Measurements from ENCODE around the gene PGAM1. TPM values are rescaled to one million over a fixed set of nuclear protein-coding genes. Genes with fewer than 3 reads are reported as not detected.

The PGAM1 gene
- polyA plus RNA-seq, 1 donor: 138 TPM

DNA sequence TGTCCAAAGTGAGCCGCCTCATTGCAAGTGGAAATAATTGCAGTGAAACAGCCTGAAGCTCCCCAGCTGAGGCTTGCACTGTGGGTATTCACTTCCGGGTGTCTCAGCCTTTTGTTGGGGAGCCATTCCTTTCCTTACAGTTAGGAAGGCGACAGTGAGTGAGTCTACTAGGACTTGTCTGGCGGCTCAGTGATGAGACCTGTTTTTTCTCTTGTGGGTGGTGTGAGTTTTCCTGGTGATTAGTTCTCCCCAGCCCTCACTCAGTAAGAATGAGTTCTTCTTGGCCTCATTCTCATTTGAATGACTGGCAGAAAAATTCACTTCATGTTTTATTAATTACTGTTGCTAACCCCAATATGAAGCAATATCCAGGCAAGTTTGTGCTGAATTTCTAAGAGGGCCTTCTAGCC, 2.6 kb downstream of the PGAM1 start:
- peaks cover 17% of the 10 kb centered on the region for H3K4me1 ChIP-seq (ENCODE audit: control insufficient read depth, insufficient read depth, low read length)
- H3K27ac ChIP-seq (ENCODE audit: low read length): peak overlapping the region; percentile 76
- H3K9me3 ChIP-seq (ENCODE audit: control insufficient read depth, low read depth, low read length): peaks cover 2% of the 10 kb centered on the region
- no peaks in the 10 kb centered on the region for H3K27me3 ChIP-seq (ENCODE audit: control insufficient read depth, insufficient read depth, low read length)
- DNase-seq: no peak
- no CpG with 5 or more reads among the region's 4 CpGs for WGBS (ENCODE audit: insufficient coverage, low lambda C conversion rate)
- no peak overlapping the region for H3K4me3 ChIP-seq (ENCODE audit: low read length)
- peaks cover 31% of the 10 kb centered on the region for H3K36me3 ChIP-seq (ENCODE audit: control insufficient read depth, insufficient read depth, low read length)

DNA sequence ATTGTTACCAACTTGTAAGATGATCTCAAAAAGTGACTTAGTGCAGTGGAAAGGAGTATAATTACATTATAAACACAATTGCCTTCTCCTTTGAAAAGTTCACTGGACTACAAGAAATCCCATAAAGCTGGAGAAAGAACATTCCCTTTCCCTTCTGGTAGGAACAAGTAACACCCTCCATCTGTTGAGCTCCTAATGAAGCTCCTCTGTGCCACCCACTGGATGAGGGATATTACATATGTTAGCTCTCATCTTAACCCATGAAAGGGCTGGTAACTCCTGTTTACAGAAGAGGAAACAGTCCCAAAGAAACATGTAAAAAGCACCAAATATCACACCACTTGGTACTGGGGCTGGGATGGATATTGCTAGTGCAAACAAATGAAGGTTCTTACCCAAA, 8.1 kb downstream of the PGAM1 start:
- Histone ChIP-seq H3K27me3 (ENCODE audit: control insufficient read depth, insufficient read depth, low read length) (no peaks in the 10 kb centered on the region), H3K36me3 (ENCODE audit: control insufficient read depth, insufficient read depth, low read length) (peaks cover 63% of the 10 kb centered on the region), H3K27ac (ENCODE audit: low read length) (no peak overlapping the region), H3K4me3 (ENCODE audit: low read length) (no peak overlapping the region), H3K9me3 (ENCODE audit: control insufficient read depth, low read depth, low read length) (no peaks in the 10 kb centered on the region), H3K4me1 (ENCODE audit: control insufficient read depth, insufficient read depth, low read length) (no peaks in the 10 kb centered on the region)
- no peak for DNase-seq

- no CpG with 5 or more reads among the region's 1 CpG for WGBS (ENCODE audit: insufficient coverage, low lambda C conversion rate)
- no peaks in the 10 kb centered on the region for H3K9me3 ChIP-seq (ENCODE audit: control insufficient read depth, low read depth, low read length)
- H3K27ac ChIP-seq (ENCODE audit: low read length): no peak overlapping the region
- no peak overlapping the region for H3K4me3 ChIP-seq (ENCODE audit: low read length)
- no peak for DNase-seq
- H3K27me3 ChIP-seq (ENCODE audit: control insufficient read depth, insufficient read depth, low read length): no peaks in the 10 kb centered on the region
- peaks cover 65% of the 10 kb centered on the region for H3K36me3 ChIP-seq (ENCODE audit: control insufficient read depth, insufficient read depth, low read length)
- H3K4me1 ChIP-seq (ENCODE audit: control insufficient read depth, insufficient read depth, low read length): no peaks in the 10 kb centered on the region
Observed at GRCh38 chr10:97434557-97434956, 8.6 kb downstream of the PGAM1 start.

- Histone ChIP-seq H3K4me3 (ENCODE audit: low read length) (no peak overlapping the region), H3K9me3 (ENCODE audit: control insufficient read depth, low read depth, low read length) (no peaks in the 10 kb centered on the region), H3K4me1 (ENCODE audit: control insufficient read depth, insufficient read depth, low read length) (no peaks in the 10 kb centered on the region), H3K27ac (ENCODE audit: low read length) (no peak overlapping the region), H3K27me3 (ENCODE audit: control insufficient read depth, insufficient read depth, low read length) (no peaks in the 10 kb centered on the region), H3K36me3 (ENCODE audit: control insufficient read depth, insufficient read depth, low read length) (peaks cover 64% of the 10 kb centered on the region)
- no peak for DNase-seq
- WGBS (ENCODE audit: insufficient coverage, low lambda C conversion rate): 100% methylated on average over 2 of the region's 6 CpGs
Observed at GRCh38 chr10:97435211-97435610, 9.2 kb downstream of the PGAM1 start.

DNA sequence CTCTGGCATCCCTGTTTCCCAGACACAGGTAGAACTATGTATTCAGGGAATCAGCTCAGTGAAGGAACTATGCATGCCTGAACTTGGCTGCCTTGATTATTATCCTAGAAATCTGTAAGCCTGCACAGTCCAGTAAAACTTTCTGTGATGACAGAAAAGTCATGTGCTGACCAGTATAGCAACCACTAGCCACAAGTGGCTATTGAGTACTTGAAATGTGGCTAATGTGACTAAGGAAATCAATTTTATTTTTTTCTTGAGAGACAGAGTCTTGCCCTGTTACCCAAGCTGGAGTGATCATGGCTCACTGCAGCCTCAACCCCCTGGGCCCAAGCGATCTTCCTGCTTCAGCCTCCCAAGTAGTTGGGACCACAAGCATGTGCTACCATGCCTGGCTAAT, 16.3 kb downstream of the PGAM1 start:
- H3K27ac ChIP-seq (ENCODE audit: low read length): no peak overlapping the region
- no peak overlapping the region for H3K4me3 ChIP-seq (ENCODE audit: low read length)
- no CpG with 5 or more reads among the region's 1 CpG for WGBS (ENCODE audit: insufficient coverage, low lambda C conversion rate)
- H3K4me1 ChIP-seq (ENCODE audit: control insufficient read depth, insufficient read depth, low read length): peaks cover 13% of the 10 kb centered on the region
- DNase-seq: no peak
- H3K9me3 ChIP-seq (ENCODE audit: control insufficient read depth, low read depth, low read length): no peaks in the 10 kb centered on the region
- H3K27me3 ChIP-seq (ENCODE audit: control insufficient read depth, insufficient read depth, low read length): no peaks in the 10 kb centered on the region
- peaks cover 35% of the 10 kb centered on the region for H3K36me3 ChIP-seq (ENCODE audit: control insufficient read depth, insufficient read depth, low read length)

DNA sequence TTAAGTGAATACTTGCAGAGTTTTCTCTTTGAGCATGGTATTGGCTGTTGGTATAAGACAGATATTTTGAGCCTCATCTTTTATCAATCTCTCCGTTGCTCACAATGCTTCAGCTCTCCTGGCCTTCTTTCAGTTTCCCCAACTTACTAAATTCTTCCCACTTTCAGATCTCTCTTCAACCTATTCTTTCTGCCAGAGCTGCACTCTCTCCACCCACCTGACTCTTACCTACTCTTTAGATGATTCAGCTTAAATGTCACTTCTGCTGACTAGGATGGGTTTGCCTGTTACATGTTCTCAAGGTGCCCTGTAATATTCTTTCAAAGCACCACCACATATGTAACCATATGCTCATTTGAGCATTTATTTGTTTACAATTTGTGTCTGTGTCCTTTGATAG, 18.2 kb downstream of the PGAM1 start:
- no peaks in the 10 kb centered on the region for H3K27me3 ChIP-seq (ENCODE audit: control insufficient read depth, insufficient read depth, low read length)
- H3K36me3 ChIP-seq (ENCODE audit: control insufficient read depth, insufficient read depth, low read length): peaks cover 20% of the 10 kb centered on the region
- no peak overlapping the region for H3K4me3 ChIP-seq (ENCODE audit: low read length)
- no peaks in the 10 kb centered on the region for H3K9me3 ChIP-seq (ENCODE audit: control insufficient read depth, low read depth, low read length)
- H3K27ac ChIP-seq (ENCODE audit: low read length): no peak overlapping the region
- WGBS (ENCODE audit: insufficient coverage, low lambda C conversion rate): 100% methylated on average over 1 of the region's 1 CpG
- peaks cover 14% of the 10 kb centered on the region for H3K4me1 ChIP-seq (ENCODE audit: control insufficient read depth, insufficient read depth, low read length)
- DNase-seq: no peak

GRCh38 chr10:97445357-97445721, 19.3 kb downstream of the PGAM1 start:
- H3K36me3 ChIP-seq (ENCODE audit: control insufficient read depth, insufficient read depth, low read length): peaks cover 15% of the 10 kb centered on the region
- H3K27ac ChIP-seq (ENCODE audit: low read length): peak overlapping the region; percentile 21
- H3K4me3 ChIP-seq (ENCODE audit: low read length): peak overlapping the region; percentile 90
- DNase-seq: peak in 1 of 2 donors; percentile 20
- H3K4me1 ChIP-seq (ENCODE audit: control insufficient read depth, insufficient read depth, low read length): peaks cover 14% of the 10 kb centered on the region
- WGBS (ENCODE audit: insufficient coverage, low lambda C conversion rate): no CpG with 5 or more reads among the region's 13 CpGs
- H3K9me3 ChIP-seq (ENCODE audit: control insufficient read depth, low read depth, low read length): no peaks in the 10 kb centered on the region
- no peaks in the 10 kb centered on the region for H3K27me3 ChIP-seq (ENCODE audit: control insufficient read depth, insufficient read depth, low read length)

GRCh38 chr10:97445722-97446639, 20.0 kb downstream of the PGAM1 start, which contains the start of the genes EXOSC1 and ZDHHC16:
EXOSC1 (minus strand) TSS chr10:97446006; CDS start chr10:97445985, 21 bp downstream.
ZDHHC16 (plus strand) TSS chr10:97446175; CDS start chr10:97451676, 5,501 bp downstream.
- peak within 1 kb of the TSS; percentile 90 for H3K4me3 ChIP-seq (ENCODE audit: low read length)
- WGBS (ENCODE audit: insufficient coverage, low lambda C conversion rate): no CpG with 5 or more reads among the region's 66 CpGs
- peak; percentile 93 to 95 for DNase-seq
- H3K27ac ChIP-seq (ENCODE audit: low read length): peak within 1 kb of the TSS; percentile 21
- no peaks in the 10 kb centered on the region for H3K9me3 ChIP-seq (ENCODE audit: control insufficient read depth, low read depth, low read length)
- peaks cover 14% of the 10 kb centered on the region for H3K4me1 ChIP-seq (ENCODE audit: control insufficient read depth, insufficient read depth, low read length)
- no peaks in the 10 kb centered on the region for H3K27me3 ChIP-seq (ENCODE audit: control insufficient read depth, insufficient read depth, low read length)
- H3K36me3 ChIP-seq (ENCODE audit: control insufficient read depth, insufficient read depth, low read length): peaks cover 12% of the 10 kb centered on the region

GRCh38 chr10:97450828-97451227, 24.8 kb downstream of the PGAM1 start:
- Histone ChIP-seq H3K27me3 (ENCODE audit: control insufficient read depth, insufficient read depth, low read length) (no peaks in the 10 kb centered on the region), H3K4me1 (ENCODE audit: control insufficient read depth, insufficient read depth, low read length) (peaks cover 8% of the 10 kb centered on the region), H3K4me3 (ENCODE audit: low read length) (no peak overlapping the region), H3K9me3 (ENCODE audit: control insufficient read depth, low read depth, low read length) (no peaks in the 10 kb centered on the region), H3K27ac (ENCODE audit: low read length) (no peak overlapping the region), H3K36me3 (ENCODE audit: control insufficient read depth, insufficient read depth, low read length) (peaks cover 39% of the 10 kb centered on the region)
- no CpG with 5 or more reads among the region's 2 CpGs for WGBS (ENCODE audit: insufficient coverage, low lambda C conversion rate)
- peak in 1 of 2 donors; percentile 24 for DNase-seq

- Histone ChIP-seq H3K9me3 (ENCODE audit: control insufficient read depth, low read depth, low read length) (no peaks in the 10 kb centered on the region), H3K4me1 (ENCODE audit: control insufficient read depth, insufficient read depth, low read length) (peaks cover 8% of the 10 kb centered on the region), H3K36me3 (ENCODE audit: control insufficient read depth, insufficient read depth, low read length) (peaks cover 46% of the 10 kb centered on the region), H3K4me3 (ENCODE audit: low read length) (no peak overlapping the region), H3K27me3 (ENCODE audit: control insufficient read depth, insufficient read depth, low read length) (no peaks in the 10 kb centered on the region), H3K27ac (ENCODE audit: low read length) (no peak overlapping the region)
- no CpG with 5 or more reads among the region's 17 CpGs for WGBS (ENCODE audit: insufficient coverage, low lambda C conversion rate)
- DNase-seq: no peak
Observed at GRCh38 chr10:97451605-97452004, 25.6 kb downstream of the PGAM1 start.

- H3K27ac ChIP-seq (ENCODE audit: low read length): no peak overlapping the region
- no peaks in the 10 kb centered on the region for H3K9me3 ChIP-seq (ENCODE audit: control insufficient read depth, low read depth, low read length)
- DNase-seq: no peak
- H3K27me3 ChIP-seq (ENCODE audit: control insufficient read depth, insufficient read depth, low read length): no peaks in the 10 kb centered on the region
- H3K36me3 ChIP-seq (ENCODE audit: control insufficient read depth, insufficient read depth, low read length): peaks cover 52% of the 10 kb centered on the region
- no peak overlapping the region for H3K4me3 ChIP-seq (ENCODE audit: low read length)
- no CpG with 5 or more reads among the region's 6 CpGs for WGBS (ENCODE audit: insufficient coverage, low lambda C conversion rate)
- H3K4me1 ChIP-seq (ENCODE audit: control insufficient read depth, insufficient read depth, low read length): peaks cover under 1% of the 10 kb centered on the region
Observed at GRCh38 chr10:97452352-97452751, 26.4 kb downstream of the PGAM1 start.
